NCI-H146 treated with DMSO at 0.1 percent for 48 hours (cell line): ENCODE measurements around the gene LYSMD3.
"Not testable (repeated sequence)": the region's sequence is repeated elsewhere in the genome, so short reads cannot be mapped to it uniquely, and the experiment has no call there.

Experiments used
- DNase-seq: peaks from one replicate; lab custom pipeline; 2025; ENCODE audit not compliant: unreplicated experiment; lab: John Stamatoyannopoulos, UW

LYSMD3 gene

DNA sequence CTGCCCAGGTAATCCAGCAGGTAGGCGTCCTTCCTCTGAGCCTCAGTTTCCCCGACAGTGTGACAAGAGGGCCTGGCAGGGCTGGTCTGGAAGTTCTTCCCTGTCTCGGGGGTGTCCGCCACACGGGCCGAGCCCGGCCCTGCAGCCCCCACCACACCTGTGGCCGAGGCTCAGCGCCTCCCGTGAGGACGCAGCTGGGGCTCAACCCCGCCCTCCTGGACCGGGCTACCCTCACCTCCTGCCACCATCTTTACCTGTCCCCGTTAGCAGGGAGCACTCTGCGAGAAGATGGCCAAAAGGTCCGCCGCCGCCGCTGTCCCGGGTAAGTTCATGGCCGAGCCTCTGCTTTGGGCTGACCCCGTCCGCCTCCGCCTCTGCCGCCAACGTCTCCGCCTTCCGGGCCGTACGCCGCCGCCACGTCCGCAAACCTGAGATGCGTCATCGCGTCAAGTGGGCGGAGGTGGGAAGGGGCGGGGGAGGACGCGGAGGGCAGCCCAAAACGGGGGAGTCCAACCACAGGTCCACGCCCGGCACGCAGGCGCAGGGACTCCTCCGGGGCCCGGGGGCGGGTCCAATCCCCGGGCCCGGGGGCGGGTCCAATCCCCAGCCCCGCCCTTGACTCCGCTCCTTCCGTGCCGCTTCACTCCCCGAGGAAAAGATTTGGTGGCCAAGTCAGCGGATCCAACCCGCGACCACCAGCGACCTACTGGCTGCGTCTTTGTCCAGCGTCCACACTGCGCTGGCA is at the start of gene LYSMD3:
Gene LYSMD3 (minus strand): TSS at position 391 of the 745 bp plus-strand sequence. CDS start 4,295 bp downstream, outside the sequence.
- peak; percentile 76 for DNase-seq

- DNase-seq: not testable (repeated sequence)
Measured at GRCh38 chr5:90576566-90576965, 47.2 kb upstream of the LYSMD3 start.

DNA sequence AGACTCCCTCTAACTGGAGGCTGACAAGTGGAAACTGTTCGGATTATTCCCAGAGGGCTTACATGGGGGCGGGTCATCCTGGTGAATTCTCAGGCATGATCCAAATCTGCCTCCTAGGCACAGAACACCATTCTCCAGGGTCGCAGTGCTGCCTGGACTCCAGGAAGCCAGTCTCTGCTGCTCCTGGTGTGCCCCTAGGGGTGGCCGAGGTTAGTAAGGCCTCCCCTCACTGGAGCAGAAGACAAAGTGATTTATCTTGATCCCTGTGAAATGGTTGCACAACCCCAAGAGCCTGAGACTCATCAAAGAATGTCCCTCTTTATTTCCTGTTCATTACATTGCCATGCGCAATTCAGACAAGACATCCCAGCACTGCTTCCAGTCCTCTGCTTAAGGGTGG is 46.3 kb upstream of the LYSMD3 start:
- no peak for DNase-seq

GRCh38 chr5:90571147-90571773 is 41.9 kb upstream of the LYSMD3 start:
- DNase-seq: no peak

DNA sequence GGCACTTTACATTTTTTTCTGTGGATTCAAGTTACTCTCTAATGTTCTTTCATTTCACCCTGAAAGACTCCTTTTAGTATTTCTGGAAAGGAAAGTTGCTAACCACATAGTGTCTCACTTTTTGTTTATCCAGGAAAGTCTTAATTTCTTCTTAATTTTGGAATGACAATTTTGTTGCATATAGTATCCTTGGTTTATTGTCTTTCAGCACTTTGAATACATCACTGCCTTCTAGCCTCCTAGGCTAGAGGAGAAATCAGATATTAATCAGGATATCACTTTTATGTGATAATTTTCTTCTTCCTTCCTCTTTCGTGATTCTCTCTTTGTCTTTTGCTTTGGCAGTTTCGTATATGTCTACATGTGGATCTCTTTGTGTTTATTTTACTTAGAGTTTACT is 40.6 kb upstream of the LYSMD3 start:
- no peak for DNase-seq

- DNase-seq: no peak
Measured at GRCh38 chr5:90569084-90569483, 39.7 kb upstream of the LYSMD3 start.

GRCh38 chr5:90565491-90565890 is 36.1 kb upstream of the LYSMD3 start:
- no peak for DNase-seq

GRCh38 chr5:90563108-90563507 is 33.7 kb upstream of the LYSMD3 start:
- no peak for DNase-seq

GRCh38 chr5:90562341-90562740 is 33.0 kb upstream of the LYSMD3 start:
- DNase-seq: peak; percentile 30

- no peak for DNase-seq
Measured at GRCh38 chr5:90561766-90562165, 32.4 kb upstream of the LYSMD3 start.

GRCh38 chr5:90560771-90561170 is 31.4 kb upstream of the LYSMD3 start:
- DNase-seq: no peak

- DNase-seq: peak; percentile 93
Measured at GRCh38 chr5:90558344-90559192, 29.2 kb upstream of the LYSMD3 start, which contains the start of gene ADGRV1. Gene ADGRV1 (plus strand): TSS chr5:90558797. CDS start chr5:90558896, 99 bp downstream.

DNA sequence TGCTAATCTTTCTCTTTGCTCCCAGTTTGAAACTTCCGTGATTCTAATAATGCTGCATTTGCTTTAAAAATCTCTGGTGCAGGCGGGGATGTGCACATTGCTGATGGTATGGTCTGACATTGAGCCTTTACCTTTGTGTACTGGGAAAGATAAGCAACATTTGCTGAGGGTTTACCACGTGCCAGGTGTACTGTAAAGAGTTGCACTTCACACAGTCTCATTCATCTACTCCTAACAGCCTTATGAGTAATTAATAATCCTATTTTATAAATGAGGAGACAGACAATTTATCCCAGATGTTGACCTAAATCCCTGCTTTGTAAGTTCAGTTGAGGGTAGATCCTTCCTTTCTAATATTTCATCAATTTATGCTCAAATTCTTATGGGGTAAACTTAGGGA is 28.5 kb upstream of the LYSMD3 start:
- DNase-seq: peak; percentile 39

DNA sequence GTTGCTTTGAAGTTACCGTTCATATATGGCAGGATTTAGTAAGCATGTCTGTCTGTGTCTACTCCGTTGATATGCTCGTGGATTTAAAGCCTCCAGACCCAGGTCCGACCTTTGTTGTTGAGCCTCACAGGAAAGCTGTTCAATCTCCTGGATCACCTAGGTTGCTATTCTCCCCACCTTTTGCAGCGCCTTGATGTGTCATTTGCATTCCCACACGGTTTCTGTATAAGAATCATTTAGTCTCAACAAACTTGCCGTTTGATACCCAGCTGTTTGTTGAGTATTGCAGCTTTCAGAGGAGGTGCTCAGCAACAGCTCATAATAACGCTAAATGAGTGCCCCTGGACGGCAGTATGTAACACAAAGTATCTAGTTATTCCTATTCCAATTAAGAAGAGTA is 28.0 kb upstream of the LYSMD3 start:
- DNase-seq: peak; percentile 35

DNA sequence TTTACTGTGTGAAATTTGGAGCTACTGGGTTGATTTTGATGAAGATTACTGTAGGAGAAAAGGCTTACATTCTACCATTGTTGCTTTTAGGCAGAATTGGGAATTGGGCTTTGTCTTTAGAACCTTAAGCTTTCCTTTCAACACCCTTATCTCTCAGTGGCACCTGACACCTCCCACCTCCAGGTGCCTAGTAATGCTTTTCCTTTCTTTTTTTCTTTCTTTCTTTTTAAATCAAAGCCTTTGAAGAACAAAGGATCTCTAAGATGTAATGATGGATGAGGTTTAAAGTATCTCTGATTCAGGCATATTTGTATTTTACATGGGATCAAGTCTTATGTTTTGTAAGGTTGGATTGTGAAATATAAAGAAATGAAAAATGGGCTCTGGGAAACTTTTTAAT is 26.3 kb upstream of the LYSMD3 start:
- no peak for DNase-seq

DNA sequence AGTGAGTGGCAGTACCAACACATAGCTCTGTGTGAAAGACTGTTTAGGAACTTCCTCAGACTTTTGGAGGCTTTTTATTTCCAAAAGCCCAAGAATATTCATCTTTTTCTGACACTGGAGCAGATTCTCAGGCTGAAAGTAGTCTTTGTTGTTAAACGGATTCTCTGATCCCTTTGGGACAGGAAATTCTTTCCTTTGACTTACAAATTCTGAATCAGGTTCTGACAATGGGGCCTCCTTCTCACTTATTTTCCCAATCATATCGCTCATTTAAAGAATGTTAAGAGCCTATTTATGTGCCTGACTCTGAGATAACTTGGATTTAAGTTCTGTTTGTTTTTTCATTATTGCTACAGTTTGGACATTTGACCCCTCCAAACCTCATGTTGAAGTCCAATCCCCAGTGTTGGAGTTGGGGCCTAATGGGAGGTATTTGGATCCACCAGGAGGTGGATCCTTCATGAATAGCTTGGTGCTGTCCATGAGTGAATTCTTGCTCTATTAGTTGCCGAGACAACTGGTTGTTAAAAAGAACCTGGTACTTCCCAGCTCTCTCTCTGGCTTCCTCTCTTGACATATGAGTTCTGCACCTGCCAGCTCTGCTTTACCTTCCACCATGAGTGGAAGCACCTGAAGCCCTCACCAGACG is 25.1 kb upstream of the LYSMD3 start:
- DNase-seq: no peak

DNA sequence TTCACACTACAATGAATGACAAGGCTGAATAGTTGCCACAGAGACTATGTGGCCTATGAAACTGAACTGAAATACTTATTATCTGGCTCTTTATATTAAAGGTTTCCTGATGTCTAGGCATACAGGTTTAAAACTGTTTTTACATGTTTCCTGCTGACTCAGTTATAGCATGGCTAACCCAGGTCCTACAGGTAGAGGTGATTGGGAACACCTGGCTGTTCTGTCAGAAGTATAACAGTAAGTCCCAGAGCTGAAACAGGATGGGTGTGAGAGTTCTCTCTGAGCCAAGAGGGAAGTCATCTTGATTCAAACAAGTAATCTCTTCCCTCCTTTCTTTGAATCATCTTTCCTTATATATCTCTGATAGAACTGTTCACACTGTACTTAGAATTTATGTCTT is 24.3 kb upstream of the LYSMD3 start:
- DNase-seq: no peak

GRCh38 chr5:90551376-90551775 is 22.0 kb upstream of the LYSMD3 start:
- no peak for DNase-seq

DNA sequence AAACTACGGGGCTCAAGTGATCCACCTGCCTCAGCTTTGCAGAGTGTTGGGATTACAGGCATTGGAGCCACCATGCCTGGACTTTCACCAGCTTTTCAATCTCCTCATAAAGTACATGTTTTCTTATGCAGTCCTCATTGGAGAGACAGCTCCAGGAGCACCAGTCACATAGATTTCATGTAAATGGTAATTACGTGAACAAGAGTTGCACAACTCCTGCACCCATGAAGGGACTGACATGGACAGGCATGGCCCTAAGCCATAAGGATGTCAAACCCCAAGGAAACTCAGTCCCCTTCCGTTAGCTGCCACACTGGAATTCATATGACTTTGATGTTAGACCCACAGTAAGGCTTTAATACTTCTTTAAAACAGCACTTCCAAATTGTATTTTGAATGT is 21.6 kb upstream of the LYSMD3 start:
- DNase-seq: no peak

DNA sequence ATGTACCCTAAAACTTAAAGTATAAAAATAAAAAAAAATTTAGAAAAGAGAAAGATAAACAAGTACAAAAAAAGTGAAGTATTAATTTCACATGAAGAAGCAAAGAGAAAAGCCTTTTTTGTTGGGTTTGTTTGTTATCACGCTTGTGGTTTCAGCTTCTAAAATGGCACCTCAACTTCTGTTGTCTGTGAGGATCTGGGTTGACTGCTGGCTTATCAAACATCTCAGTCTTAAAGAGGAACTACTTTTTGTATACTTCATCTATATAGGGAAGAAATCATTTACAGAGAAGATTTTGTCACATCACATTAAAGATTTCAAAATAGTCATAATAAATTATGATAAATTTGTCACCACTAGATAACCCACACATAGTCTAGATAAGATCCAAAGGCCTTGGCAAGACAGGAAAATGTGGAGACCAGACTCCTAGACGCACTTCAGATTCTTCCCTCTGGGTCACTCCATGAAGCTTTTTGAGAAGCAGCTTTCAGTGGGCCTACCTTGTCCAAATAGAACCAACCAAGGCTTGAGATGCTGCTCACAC is 20.4 kb upstream of the LYSMD3 start:
- DNase-seq: no peak

DNA sequence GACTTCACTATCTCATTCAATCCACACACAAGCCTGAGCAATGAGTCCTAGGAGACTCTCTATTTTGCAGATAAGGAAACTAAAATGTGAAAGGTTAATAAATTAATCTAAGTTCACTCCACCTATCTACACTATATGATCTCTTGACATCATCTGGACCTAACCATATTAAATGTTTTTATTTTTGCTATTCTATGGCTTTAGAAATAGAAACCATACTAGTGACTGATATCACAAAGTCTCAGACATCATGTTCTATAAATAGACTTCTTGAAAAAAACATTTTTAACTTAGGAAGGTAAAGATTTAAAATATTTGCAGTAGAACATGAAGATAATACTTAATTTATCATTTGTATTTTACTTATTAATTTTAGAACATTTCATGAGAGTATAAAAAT is 19.8 kb upstream of the LYSMD3 start:
- DNase-seq: no peak
